Measurements from ENCODE around the gene CDH4.

CDH4 gene

GRCh38 chr20:61732511-61733210 is 480.6 kb downstream of the CDH4 start:
- no peak for FAIRE-seq

- FAIRE-seq: no peak
These were observed 481.2 kb downstream of the CDH4 start for GRCh38 chr20:61733216-61733615.

GRCh38 chr20:61733891-61734732 is 482.1 kb downstream of the CDH4 start:
- FAIRE-seq: no peak

- FAIRE-seq: no peak
These were observed 482.9 kb downstream of the CDH4 start for GRCh38 chr20:61734733-61735502.

GRCh38 chr20:61735503-61735785 is 483.4 kb downstream of the CDH4 start:
- no peak for FAIRE-seq

- FAIRE-seq: no peak
These were observed 484.1 kb downstream of the CDH4 start for GRCh38 chr20:61736001-61736635.

GRCh38 chr20:61736751-61737310 is 484.8 kb downstream of the CDH4 start:
- FAIRE-seq: no peak

GRCh38 chr20:61737346-61737745 is 485.3 kb downstream of the CDH4 start:
- FAIRE-seq: no peak

GRCh38 chr20:61737812-61738443 is 485.9 kb downstream of the CDH4 start:
- no peak for FAIRE-seq

GRCh38 chr20:61738601-61739069 is 486.6 kb downstream of the CDH4 start:
- no peak for FAIRE-seq

GRCh38 chr20:61739086-61739831 is 487.2 kb downstream of the CDH4 start:
- FAIRE-seq: no peak

- no peak for FAIRE-seq
These were observed 487.7 kb downstream of the CDH4 start for GRCh38 chr20:61739832-61740118.

GRCh38 chr20:61742097-61742825 is 490.2 kb downstream of the CDH4 start:
- FAIRE-seq: no peak

- no peak for FAIRE-seq
These were observed 491.5 kb downstream of the CDH4 start for GRCh38 chr20:61743606-61744005.

- no peak for FAIRE-seq
These were observed 492.8 kb downstream of the CDH4 start for GRCh38 chr20:61744691-61745396.

- FAIRE-seq: no peak
These were observed 493.5 kb downstream of the CDH4 start for GRCh38 chr20:61745397-61746146.

- no peak for FAIRE-seq
These were observed 494.1 kb downstream of the CDH4 start for GRCh38 chr20:61746147-61746646.

GRCh38 chr20:61746781-61747180 is 494.7 kb downstream of the CDH4 start:
- FAIRE-seq: no peak

- no peak for FAIRE-seq
These were observed 496.3 kb downstream of the CDH4 start for GRCh38 chr20:61748376-61748775.
